GM06990 (cell line): ENCODE measurements around the gene KPNA1.

Experiments
- DNase-seq: peaks from one replicate; pipeline ENCODE4 v3.0.0-alpha.2; 2011; ENCODE audit not compliant: insufficient read length; ENCODE audit errors: extremely low read depth
- H3K27me3 ChIP-seq: replicated peaks from 2 replicates; pipeline ENCODE4 v1.6.0; 2011; ENCODE audit warnings: low read length; ENCODE audit not compliant: control insufficient read depth, insufficient read depth
- H3K36me3 ChIP-seq: 2 replicates; pipeline ENCODE4 v1.5.1; 2011; ENCODE audit warnings: low read length; ENCODE audit not compliant: control insufficient read depth, insufficient read depth
- H3K4me3 ChIP-seq: replicated peaks from 2 replicates; pipeline ENCODE4 v1.5.1; 2011; ENCODE audit warnings: low read depth, mild to moderate bottlenecking, control low read depth, low read length
- CTCF ChIP-seq: IDR thresholded peaks from 2 replicates; pipeline ENCODE4 v1.5.1; 2011; ENCODE audit warnings: low read length, control low read depth, mild to moderate bottlenecking, inconsistent platforms; ENCODE audit not compliant: insufficient read depth, poor library complexity, severe bottlenecking

Gene KPNA1

GRCh38 chr3:122548076-122548475 is 33.3 kb upstream of the KPNA1 start:
- Histone ChIP-seq H3K4me3 (no peak overlapping the region), H3K36me3 (peaks cover 2% of the 10 kb centered on the region; the same call in 1 of the 2 replicates), H3K27me3 (no peaks in the 10 kb centered on the region)
- no peak for TF ChIP-seq CTCF
- DNase-seq, result no peak

- DNase-seq, result no peak
- Histone ChIP-seq H3K36me3 (peaks cover 2% of the 10 kb centered on the region; the same call in 1 of the 2 replicates), H3K27me3 (no peaks in the 10 kb centered on the region), H3K4me3 (no peak overlapping the region)
- no peak for TF ChIP-seq CTCF
Measured at GRCh38 chr3:122546151-122546550, 31.4 kb upstream of the KPNA1 start.

- Histone ChIP-seq H3K27me3 (no peaks in the 10 kb centered on the region), H3K36me3 (peaks cover 2% of the 10 kb centered on the region; the same call in 1 of the 2 replicates), H3K4me3 (no peak overlapping the region)
- no peak for DNase-seq
- no peak for TF ChIP-seq CTCF
Measured at GRCh38 chr3:122538956-122539490, 24.3 kb upstream of the KPNA1 start.

GRCh38 chr3:122536632-122537001 is 21.9 kb upstream of the KPNA1 start:
- TF ChIP-seq CTCF, result no peak
- no peak for DNase-seq
- Histone ChIP-seq H3K4me3 (no peak overlapping the region), H3K27me3 (no peaks in the 10 kb centered on the region), H3K36me3 (peaks cover 4% of the 10 kb centered on the region)

GRCh38 chr3:122535964-122536631 is 21.4 kb upstream of the KPNA1 start:
- Histone ChIP-seq H3K27me3 (no peaks in the 10 kb centered on the region), H3K4me3 (no peak overlapping the region), H3K36me3 (peaks cover 2% of the 10 kb centered on the region)
- DNase-seq, result no peak
- no peak for TF ChIP-seq CTCF
